ENCODE results near the gene ZBTB38. TPM values are rescaled to one million over a fixed set of nuclear protein-coding genes. Genes with fewer than 3 reads are reported as not detected.

ZBTB38 gene, protein sequence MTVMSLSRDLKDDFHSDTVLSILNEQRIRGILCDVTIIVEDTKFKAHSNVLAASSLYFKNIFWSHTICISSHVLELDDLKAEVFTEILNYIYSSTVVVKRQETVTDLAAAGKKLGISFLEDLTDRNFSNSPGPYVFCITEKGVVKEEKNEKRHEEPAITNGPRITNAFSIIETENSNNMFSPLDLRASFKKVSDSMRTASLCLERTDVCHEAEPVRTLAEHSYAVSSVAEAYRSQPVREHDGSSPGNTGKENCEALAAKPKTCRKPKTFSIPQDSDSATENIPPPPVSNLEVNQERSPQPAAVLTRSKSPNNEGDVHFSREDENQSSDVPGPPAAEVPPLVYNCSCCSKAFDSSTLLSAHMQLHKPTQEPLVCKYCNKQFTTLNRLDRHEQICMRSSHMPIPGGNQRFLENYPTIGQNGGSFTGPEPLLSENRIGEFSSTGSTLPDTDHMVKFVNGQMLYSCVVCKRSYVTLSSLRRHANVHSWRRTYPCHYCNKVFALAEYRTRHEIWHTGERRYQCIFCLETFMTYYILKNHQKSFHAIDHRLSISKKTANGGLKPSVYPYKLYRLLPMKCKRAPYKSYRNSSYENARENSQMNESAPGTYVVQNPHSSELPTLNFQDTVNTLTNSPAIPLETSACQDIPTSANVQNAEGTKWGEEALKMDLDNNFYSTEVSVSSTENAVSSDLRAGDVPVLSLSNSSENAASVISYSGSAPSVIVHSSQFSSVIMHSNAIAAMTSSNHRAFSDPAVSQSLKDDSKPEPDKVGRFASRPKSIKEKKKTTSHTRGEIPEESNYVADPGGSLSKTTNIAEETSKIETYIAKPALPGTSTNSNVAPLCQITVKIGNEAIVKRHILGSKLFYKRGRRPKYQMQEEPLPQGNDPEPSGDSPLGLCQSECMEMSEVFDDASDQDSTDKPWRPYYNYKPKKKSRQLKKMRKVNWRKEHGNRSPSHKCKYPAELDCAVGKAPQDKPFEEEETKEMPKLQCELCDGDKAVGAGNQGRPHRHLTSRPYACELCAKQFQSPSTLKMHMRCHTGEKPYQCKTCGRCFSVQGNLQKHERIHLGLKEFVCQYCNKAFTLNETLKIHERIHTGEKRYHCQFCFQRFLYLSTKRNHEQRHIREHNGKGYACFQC (N-terminal part only)
- total RNA-seq (2021) (10.5 to 12.3 TPM (median 11.6 TPM) in 3 replicates), Bru-seq, nascent RNA (percentile 56 among the genes with signal in this experiment)
- long read RNA-seq, experiment 1, transcript ZBTB38-211 (3 exons, 644 nt), result major isoform, 20 of 36 reads
- long read RNA-seq, experiment 1, transcript ZBTB38-201 (1 exons, 3,588 nt), result minor isoform, 8 of 36 reads
- long read RNA-seq, experiment 1, partial matches to known transcripts, result 1 of 36 reads
- long read RNA-seq, experiment 1, other reads (novel, unspliced or antisense), result 5 of 36 reads
- long read RNA-seq, experiment 2, partial matches to known transcripts, result 0 of 8 reads
- long read RNA-seq, experiment 2, other reads (novel, unspliced or antisense), result 6 of 8 reads
- long read RNA-seq, experiment 3, result 0 reads

DNA sequence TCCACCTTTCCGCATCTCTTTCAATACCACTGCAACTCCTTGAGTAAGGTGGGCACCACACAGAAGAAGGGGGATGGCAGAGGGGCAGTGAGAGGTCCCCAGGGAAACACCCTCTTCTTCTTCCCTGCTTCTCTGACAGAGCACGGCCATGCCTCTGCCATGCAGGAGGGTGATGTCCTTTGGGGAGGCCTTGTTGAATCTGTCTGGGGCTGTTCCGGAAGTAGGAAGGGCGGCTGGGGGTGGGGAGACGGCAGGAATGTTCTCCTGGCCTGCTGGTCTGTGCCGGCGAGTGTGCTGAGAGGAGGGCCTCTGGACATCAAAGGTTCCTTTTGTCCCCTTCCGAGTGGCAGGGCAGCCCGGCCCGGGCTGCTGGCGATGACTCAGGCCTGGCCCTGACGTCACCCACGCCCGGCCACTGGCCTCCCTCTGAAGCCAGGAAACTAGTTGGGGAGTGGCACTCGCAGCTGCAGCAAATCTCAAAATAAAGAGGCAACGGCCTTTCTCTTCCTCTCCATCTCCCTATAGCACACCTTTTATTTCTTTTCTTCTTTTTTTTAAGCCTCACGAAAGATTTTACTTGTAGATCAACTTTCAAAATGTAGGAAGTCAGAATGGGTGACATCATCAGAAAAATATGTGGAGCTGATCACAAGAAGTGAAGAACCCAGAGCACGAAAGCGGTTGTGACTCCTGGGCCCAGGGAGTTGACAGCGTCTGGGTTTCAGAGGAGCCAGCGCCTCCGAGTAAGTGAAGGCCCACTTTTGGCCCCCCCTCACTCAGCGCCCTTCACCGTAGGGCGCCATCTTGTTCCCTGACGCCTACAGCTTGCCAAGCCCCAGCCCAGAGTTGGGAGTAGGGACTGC lies at the start of gene ZBTB38:
ZBTB38 (plus strand) TSS at position 443 of the 863 bp plus-strand sequence. CDS start 73,885 bp downstream, outside the sequence.
- Mint-ChIP-seq H3K9me3 (peaks cover 24% of the 10 kb centered on the region), H3K36me3 (peaks cover 5% of the 10 kb centered on the region; the same call in 1 of the 2 replicates), H3K27me3 (ENCODE audit: low read depth) (no peaks in the 10 kb centered on the region; the same call in none of the 2 replicates), H3K27ac (peak within 1 kb of the TSS; percentile 90), H3K4me1 (peaks cover 52% of the 10 kb centered on the region), H3K4me3 (peak within 1 kb of the TSS; percentile 18)
- ATAC-seq (peak; percentile 81), DNase-seq (ENCODE audit: low spot score) (peak; percentile 76)
- POLR2A ChIA-PET, result interaction anchor here (0.8 to 1.0 kb wide), 2 partner anchors 25 to 57 kb away, joined by 3 read pairs; no protein-coding TSS in a partner anchor
- CTCF ChIA-PET, result interaction anchor here (1.0 to 1.5 kb wide), 2 partner anchors 57 to 60 kb away, joined by 3 to 5 read pairs; no protein-coding TSS in a partner anchor
- TF ChIP-seq NR3C1 (CRISPR knock-in tag; conservative IDR thresholded peaks at IDR 0.05; ENCODE audit: low read depth), result no peak
- TF ChIP-seq, protein P1, sequence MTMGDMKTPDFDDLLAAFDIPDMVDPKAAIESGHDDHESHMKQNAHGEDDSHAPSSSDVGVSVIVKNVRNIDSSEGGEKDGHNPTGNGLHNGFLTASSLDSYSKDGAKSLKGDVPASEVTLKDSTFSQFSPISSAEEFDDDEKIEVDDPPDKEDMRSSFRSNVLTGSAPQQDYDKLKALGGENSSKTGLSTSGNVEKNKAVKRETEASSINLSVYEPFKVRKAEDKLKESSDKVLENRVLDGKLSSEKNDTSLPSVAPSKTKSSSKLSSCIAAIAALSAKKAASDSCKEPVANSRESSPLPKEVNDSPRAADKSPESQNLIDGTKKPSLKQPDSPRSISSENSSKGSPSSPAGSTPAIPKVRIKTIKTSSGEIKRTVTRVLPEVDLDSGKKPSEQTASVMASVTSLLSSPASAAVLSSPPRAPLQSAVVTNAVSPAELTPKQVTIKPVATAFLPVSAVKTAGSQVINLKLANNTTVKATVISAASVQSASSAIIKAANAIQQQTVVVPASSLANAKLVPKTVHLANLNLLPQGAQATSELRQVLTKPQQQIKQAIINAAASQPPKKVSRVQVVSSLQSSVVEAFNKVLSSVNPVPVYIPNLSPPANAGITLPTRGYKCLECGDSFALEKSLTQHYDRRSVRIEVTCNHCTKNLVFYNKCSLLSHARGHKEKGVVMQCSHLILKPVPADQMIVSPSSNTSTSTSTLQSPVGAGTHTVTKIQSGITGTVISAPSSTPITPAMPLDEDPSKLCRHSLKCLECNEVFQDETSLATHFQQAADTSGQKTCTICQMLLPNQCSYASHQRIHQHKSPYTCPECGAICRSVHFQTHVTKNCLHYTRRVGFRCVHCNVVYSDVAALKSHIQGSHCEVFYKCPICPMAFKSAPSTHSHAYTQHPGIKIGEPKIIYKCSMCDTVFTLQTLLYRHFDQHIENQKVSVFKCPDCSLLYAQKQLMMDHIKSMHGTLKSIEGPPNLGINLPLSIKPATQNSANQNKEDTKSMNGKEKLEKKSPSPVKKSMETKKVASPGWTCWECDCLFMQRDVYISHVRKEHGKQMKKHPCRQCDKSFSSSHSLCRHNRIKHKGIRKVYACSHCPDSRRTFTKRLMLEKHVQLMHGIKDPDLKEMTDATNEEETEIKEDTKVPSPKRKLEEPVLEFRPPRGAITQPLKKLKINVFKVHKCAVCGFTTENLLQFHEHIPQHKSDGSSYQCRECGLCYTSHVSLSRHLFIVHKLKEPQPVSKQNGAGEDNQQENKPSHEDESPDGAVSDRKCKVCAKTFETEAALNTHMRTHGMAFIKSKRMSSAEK (CRISPR knock-in tag; IDR thresholded peaks at IDR 0.05; ENCODE audit: borderline replicate concordance), result no peak
- TF ChIP-seq, protein P2, sequence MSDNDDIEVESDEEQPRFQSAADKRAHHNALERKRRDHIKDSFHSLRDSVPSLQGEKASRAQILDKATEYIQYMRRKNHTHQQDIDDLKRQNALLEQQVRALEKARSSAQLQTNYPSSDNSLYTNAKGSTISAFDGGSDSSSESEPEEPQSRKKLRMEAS (CRISPR knock-in tag; IDR thresholded peaks at IDR 0.05), result 0 out of 2 replicates have a peak, but pooled peaks have one; percentile 36
- TF ChIP-seq JAZF1 (CRISPR knock-in tag; IDR thresholded peaks at IDR 0.05), result no peak
- TF ChIP-seq, protein P3, sequence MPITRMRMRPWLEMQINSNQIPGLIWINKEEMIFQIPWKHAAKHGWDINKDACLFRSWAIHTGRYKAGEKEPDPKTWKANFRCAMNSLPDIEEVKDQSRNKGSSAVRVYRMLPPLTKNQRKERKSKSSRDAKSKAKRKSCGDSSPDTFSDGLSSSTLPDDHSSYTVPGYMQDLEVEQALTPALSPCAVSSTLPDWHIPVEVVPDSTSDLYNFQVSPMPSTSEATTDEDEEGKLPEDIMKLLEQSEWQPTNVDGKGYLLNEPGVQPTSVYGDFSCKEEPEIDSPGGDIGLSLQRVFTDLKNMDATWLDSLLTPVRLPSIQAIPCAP (CRISPR knock-in tag; IDR thresholded peaks at IDR 0.05), result no peak
- TF ChIP-seq, protein P4, sequence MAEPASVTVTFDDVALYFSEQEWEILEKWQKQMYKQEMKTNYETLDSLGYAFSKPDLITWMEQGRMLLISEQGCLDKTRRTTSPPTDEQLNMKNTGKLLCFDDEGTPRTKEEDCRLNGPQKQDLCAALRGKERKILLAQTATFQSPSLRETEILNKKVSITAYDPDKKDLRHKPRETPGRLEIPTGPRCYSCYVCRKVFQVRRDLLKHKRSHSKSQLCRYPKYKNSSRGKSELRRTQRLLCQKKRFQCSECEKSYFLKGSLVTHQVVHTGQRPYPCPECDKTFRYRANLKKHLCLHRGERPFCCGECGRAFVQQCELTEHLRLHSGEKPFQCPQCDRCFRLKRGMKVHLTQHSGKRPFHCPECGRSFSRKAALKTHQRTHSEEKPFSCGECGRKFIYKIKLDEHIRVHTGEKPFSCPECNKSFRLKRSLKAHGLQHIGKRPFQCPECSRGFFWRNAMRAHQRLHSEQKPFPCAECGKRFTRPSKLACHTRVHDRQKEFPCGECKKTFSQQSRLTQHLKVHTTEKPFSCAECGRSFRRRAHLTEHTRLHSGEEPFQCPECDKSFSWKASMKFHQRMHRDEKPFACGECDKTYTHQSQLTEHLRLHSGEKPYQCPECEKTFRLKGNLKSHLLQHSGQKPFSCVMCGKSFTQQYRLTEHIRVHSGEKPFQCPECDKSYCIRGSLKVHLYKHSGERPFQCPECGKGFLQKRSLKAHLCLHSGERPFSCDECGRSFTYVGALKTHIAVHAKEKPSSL (CRISPR knock-in tag; conservative IDR thresholded peaks at IDR 0.05), result no peak
- TF ChIP-seq TP53 (CRISPR knock-in tag; IDR thresholded peaks at IDR 0.05), result no peak
- TF ChIP-seq ZNF232 (CRISPR knock-in tag; IDR thresholded peaks at IDR 0.05), result no peak
- no peak for TF ChIP-seq TCF7 (CRISPR knock-in tag; IDR thresholded peaks at IDR 0.05; ENCODE audit: low read depth)
- no peak for TF ChIP-seq NFYB (CRISPR knock-in tag; conservative IDR thresholded peaks at IDR 0.05; ENCODE audit: low read depth)
- TF ChIP-seq, protein P5, sequence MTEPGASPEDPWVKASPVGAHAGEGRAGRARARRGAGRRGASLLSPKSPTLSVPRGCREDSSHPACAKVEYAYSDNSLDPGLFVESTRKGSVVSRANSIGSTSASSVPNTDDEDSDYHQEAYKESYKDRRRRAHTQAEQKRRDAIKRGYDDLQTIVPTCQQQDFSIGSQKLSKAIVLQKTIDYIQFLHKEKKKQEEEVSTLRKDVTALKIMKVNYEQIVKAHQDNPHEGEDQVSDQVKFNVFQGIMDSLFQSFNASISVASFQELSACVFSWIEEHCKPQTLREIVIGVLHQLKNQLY (CRISPR knock-in tag; IDR thresholded peaks at IDR 0.05), result no peak
- TF ChIP-seq ZNF423 (CRISPR knock-in tag; IDR thresholded peaks at IDR 0.05), result no peak
- no peak for TF ChIP-seq ZNF671 (CRISPR knock-in tag; IDR thresholded peaks at IDR 0.05)
- no peak for TF ChIP-seq HMGA2 (CRISPR knock-in tag; IDR thresholded peaks at IDR 0.05)
- no peak for TF ChIP-seq IRF2 (CRISPR knock-in tag; IDR thresholded peaks at IDR 0.05; ENCODE audit: borderline replicate concordance, low read depth)
- TF ChIP-seq TEAD4 (CRISPR knock-in tag; IDR thresholded peaks at IDR 0.05), result no peak
- no peak for TF ChIP-seq GTF2I (CRISPR knock-in tag; conservative IDR thresholded peaks at IDR 0.05)
- TF ChIP-seq, protein P6, sequence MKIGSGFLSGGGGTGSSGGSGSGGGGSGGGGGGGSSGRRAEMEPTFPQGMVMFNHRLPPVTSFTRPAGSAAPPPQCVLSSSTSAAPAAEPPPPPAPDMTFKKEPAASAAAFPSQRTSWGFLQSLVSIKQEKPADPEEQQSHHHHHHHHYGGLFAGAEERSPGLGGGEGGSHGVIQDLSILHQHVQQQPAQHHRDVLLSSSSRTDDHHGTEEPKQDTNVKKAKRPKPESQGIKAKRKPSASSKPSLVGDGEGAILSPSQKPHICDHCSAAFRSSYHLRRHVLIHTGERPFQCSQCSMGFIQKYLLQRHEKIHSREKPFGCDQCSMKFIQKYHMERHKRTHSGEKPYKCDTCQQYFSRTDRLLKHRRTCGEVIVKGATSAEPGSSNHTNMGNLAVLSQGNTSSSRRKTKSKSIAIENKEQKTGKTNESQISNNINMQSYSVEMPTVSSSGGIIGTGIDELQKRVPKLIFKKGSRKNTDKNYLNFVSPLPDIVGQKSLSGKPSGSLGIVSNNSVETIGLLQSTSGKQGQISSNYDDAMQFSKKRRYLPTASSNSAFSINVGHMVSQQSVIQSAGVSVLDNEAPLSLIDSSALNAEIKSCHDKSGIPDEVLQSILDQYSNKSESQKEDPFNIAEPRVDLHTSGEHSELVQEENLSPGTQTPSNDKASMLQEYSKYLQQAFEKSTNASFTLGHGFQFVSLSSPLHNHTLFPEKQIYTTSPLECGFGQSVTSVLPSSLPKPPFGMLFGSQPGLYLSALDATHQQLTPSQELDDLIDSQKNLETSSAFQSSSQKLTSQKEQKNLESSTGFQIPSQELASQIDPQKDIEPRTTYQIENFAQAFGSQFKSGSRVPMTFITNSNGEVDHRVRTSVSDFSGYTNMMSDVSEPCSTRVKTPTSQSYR (CRISPR knock-in tag; IDR thresholded peaks at IDR 0.05), result peak; percentile 75; the same call in 1 of the 2 replicates
- no peak for TF ChIP-seq MYBL2 (CRISPR knock-in tag; IDR thresholded peaks at IDR 0.05)
- TF ChIP-seq GABPB1 (CRISPR knock-in tag; IDR thresholded peaks at IDR 0.05), result peak; percentile 80
